ENCODE data around the gene GPX3.

GRCh38 chr5:151074557-151074956, 54.2 kb downstream of the GPX3 start:
- TF ChIP-seq CTCF (IDR thresholded peaks at IDR 0.05) (no peak), POLR2A (IDR thresholded peaks at IDR 0.05) (no peak)

Measured in upper lobe of left lung (tissue), 4 donors.